GM18909 (cell line): ENCODE measurements around the gene CYB561.

Source experiments
- ATAC-seq: cut with Tn5 transposase; IDR thresholded peaks from one replicate; pipeline ENCODE4 v1.9.1; 2021; ENCODE audit warnings: mild to moderate bottlenecking; ENCODE audit not compliant: unreplicated experiment, poor library complexity

Gene CYB561

DNA sequence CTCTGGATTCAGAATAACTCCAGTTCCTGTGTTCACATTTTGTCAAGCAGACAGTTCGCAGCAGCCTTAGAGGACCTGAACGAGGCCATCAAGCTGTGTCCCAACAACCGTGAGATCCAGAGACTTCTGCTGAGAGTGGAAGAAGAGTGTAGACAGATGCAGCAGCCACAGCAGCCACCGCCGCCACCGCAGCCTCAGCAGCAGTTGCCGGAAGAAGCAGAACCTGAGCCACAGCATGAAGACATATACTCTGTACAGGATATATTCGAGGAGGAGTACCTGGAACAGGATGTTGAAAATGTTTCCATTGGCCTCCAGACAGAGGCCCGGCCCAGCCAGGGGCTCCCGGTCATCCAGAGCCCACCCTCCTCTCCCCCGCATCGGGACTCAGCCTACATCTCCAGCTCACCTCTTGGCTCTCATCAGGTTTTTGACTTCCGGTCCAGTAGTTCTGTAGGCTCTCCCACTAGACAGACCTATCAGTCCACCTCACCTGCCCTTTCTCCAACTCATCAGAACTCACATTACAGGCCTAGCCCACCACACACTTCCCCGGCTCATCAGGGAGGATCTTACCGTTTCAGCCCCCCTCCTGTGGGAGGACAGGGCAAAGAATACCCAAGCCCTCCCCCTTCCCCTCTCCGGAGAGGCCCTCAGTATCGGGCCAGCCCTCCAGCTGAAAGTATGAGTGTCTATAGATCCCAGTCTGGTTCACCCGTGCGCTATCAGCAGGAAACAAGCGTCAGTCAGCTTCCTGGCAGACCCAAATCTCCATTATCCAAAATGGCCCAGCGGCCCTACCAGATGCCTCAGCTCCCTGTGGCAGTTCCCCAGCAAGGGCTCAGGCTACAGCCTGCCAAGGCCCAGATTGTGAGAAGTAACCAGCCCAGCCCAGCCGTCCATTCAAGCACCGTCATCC, 25.9 kb downstream of the CYB561 start:
- ATAC-seq = no peak

DNA sequence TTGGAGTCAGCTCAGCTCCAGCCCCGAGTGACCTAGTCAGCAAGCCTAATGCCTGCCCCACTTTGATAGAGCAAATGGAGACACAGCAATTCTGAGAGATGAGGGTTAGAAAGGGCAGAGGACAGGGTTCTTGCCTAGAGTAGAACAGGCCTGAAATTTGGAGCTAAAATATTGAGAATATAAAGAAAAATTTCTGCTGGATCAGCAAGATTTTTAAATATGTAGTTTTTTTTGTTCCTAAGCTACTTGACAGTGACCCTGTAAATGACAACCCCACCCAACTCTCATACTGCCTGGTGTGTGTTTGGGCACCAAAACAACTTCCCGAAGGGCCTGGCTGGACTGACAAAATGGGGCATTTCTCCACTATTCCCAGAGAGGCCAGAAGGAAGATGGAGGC, 26.7 kb downstream of the CYB561 start:
- ATAC-seq = no peak

DNA sequence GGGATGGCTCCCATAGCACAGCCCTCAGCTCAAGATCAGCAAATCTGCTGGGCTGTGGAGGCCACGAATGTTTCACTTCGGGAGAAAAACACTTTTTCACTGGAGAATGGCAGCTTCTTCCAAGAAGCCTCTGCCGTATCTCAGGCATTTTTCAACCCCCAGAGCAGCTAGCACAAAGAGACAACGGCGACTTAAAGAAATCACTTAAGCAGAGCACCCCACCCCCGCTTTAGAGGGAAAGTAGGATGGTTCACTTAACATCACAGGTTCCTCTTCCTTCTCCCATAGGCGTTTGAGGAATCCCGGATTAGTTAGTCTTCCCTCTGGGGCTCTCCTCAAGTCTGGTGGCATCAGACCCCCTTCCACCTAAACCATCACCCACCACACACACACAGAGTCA, 27.6 kb downstream of the CYB561 start:
- no peak for ATAC-seq

DNA sequence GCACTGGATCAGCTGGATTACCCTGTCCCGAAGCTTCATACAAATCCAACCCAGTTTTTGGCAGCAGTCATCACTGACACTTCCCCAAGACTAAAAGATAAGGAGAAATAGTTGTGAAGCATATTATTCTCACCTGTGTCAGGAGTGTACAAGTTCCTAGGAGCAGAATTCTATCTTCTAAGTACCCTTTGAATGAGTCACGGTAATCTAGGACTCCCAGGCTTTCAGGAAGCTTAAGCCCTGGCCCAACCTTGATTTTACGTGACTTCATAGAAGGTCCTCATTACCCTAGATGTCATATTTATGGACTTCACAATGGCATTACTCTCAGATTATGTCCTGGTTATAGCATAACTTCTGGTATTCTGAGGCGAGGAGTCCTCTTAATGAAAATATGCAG, 31.9 kb downstream of the CYB561 start:
- no peak for ATAC-seq

DNA sequence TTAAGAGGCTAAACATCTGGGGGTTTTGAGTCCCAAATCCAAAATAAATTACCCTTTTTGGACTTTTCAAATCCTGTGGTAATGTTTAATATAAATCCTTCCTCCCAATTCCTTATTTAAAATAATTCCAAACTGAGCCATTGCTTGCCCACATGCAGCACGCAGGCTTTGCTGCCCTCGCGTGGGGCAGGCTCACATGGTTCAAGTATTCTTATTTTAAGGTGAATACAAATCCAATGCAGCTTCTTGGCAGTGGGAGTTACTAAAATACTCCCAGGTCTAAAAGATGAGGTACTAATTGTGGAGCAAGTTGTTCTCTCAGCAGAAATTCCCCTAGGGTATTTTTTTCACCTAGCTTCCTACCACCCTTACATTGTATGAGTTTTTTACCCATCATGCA, 33.0 kb downstream of the CYB561 start:
- no peak for ATAC-seq

DNA sequence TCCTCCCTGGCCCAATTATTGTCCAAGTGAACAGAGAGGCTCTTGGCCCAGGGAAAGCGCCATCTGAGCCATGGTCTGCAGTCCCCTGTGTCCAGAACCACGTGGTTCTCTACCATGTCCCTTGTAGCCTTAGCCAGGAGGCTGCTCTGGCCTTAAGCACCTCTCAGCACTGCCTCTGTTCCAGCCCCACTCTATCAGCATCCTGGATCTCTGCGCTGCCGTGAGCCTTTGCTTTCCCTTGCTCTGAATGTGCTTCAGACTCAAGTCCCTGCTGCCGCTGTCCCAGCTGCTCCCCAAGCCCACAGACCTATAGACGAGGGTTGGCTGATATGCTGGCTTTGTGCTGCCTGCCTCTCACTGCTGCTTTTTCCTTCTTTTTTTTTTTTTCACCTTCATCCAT, 33.9 kb downstream of the CYB561 start:
- ATAC-seq = no peak

DNA sequence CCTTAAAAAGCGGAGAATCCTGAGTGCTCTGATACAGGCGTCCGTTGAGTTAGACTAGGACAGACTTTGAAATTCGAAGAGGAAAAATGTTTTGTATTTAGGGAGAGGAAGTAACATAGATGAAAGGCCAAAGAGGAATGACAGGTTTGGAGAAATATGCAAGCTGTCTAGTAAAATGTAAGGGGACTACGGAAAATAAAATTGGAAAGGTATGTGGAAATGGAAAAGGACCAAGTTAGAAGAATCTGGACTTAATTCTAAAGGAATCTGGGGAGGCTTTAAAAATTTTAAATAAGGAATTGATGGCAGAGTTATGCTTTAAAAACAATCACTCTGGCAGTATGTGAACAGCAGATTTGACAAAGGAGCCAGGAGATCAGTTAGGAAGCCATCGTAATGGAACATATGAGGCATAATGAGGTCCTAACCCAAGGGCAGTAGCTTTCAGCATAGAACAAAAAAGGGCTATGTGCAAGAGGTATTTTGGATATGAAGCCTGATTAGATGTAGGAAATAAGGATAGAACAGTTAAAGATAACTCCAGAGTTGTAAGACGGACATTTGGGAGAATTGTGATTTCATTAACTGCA, 38.3 kb downstream of the CYB561 start:
- no peak for ATAC-seq

DNA sequence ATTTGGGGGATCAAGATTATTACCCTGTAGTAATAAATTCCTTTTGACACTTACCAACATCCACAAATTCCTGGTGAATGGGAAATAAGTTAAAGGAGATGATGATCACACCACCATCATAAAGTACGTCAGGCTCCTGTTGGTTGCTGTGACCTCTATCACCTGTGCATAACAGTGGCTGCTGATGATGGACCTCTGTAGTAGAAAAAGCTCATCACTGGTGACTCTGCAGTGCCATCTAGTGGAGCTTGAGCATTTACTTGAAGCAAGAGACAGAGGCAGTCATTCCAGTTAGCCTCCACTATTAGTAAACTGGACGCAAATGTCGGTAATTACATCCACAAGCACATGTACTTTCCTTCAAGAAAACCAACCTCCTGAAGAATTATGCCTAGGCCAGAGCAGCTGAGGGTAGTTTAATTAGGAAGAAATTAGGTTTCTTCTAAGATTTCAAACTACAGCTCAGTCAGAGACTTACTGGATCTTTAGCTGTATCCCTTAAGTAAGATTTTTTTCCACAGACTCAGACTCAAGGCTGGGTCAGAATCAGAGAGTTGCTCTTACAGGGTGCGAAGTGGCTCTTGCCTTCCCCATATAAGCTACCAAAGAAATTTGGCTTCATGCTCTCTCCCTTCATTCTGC, 39.3 kb downstream of the CYB561 start:
- ATAC-seq = peak; percentile 80

DNA sequence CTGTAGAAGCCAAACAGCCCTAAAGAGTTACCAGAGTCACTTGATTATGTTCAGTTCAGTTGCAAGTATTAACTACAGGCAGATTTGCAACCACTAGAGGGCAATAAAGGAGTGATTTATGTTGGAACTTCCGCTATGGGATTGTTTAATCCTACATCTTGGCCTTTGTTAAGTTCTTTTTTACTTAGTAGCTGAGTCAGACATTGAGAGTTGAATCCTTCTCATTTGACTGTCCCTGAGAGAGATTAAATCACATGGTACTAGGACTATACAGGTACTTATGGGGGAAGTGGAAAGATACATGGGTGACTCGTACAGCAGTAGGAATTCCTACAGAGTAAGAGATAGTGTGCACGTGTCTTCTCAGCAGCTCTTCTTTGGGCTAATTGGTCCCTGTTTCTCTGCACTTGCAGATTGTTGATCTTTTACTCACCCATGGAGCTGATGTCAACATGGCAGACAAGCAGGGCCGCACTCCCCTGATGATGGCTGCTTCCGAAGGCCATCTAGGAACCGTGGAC, 40.3 kb downstream of the CYB561 start:
- no peak for ATAC-seq

DNA sequence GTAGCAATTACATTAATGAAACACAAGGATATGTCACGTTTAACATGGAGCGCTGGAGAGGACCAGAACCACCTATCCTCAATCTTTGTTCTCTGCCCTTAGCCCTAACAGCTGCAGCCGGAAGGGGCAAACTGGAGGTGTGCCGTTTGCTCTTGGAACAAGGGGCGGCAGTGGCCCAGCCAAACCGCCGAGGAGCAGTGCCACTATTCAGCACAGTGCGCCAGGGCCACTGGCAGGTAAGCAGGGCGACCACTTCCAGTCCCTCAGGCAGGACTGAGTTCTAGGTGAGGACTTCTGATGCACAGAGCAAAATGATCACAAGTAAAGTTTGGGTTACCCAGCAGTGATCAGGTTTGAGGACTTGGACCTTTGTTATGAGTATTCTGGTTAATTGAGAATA, 41.1 kb downstream of the CYB561 start:
- ATAC-seq = no peak

DNA sequence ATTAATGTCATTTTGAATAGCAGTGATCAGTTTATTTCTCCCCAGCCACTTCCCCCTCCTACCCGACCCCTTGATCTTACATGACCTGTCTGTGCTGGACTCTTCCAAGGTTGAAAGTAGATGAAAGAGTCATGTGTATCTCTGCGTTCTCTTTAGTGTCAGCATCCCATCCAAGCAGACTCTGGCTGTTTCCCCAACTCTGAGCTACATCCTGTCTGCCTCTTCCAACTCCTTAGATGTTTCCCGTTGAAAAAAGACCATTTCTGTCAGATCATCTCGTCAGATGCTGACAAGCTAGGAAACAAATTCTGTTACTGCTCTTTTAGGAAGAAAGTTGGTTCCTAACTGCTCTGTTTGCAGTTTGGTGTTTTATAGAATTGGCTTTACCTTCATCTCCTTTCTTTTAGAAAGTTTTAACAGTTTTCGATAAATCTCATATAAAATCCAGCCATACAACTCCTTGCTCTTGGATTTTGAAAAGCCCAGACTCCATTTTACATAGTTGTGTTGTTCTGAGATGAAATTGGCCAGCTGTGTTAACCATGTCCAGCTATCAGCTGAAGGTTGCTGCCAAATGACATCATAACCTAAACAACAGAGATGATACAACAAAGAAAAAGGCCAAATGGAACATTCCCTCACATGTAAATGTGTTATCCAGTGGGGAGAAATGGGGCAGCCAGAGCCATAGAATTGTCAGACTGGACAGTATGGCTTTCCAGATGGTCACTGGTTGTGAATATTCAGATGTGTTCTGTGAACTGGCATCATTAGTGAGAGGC, 43.5 kb downstream of the CYB561 start:
- ATAC-seq = no peak

DNA sequence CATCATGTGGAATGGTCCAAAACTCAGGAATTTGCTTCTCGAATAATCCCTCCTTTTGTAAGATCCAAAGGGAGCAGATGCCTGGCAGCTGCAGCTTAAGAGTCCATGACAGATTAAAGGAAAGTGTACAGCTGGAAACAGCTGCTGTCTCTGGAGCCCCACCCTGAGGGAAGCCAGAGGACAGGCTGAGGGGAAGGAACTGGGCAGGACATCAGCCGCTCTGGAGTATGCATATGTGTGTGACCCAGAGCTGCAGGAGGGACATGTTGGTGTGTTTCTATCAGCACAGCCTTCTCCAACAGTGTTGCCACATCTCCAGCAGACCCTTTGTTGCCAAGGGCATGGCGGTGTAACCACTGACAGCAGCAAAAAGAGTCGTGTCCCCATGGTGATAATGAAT, 46.2 kb downstream of the CYB561 start:
- ATAC-seq = no peak

DNA sequence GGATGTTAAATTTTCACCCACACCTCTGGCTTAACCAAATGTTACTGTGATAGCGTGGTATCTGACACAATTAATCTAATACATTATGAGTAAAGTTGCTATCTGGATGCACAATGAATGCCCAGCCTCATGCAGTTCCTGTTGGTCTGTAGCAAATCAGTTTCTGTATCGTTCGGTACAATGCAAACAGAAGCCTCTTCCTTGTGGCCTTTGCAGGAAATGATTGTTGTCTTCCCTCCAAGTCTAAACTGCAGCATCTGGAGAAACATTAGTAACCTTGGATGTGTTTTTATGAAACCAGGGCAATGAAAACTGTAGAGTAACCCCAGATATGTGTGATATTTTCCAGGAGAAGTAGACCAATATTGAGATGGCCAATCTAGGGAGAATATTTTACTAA, 46.8 kb downstream of the CYB561 start:
- no peak for ATAC-seq

DNA sequence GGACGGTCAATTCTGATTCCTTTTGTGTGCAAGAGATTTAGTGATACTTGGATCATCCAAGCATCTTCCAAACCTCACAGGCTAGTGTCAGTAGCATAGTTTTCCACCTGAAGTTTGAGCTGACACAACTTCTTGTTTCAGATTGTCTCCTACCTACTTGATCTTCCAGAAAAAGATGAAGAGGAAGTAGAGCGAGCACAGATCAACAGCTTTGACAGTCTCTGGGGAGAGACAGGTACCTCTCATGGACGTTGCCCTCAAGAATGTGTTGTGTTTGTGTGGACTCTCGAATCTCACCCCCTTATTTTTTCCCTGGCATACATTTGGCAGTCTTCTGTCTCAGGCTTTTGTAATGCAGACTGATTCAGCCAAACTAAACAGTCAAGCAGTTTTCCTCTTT, 47.4 kb downstream of the CYB561 start:
- no peak for ATAC-seq

DNA sequence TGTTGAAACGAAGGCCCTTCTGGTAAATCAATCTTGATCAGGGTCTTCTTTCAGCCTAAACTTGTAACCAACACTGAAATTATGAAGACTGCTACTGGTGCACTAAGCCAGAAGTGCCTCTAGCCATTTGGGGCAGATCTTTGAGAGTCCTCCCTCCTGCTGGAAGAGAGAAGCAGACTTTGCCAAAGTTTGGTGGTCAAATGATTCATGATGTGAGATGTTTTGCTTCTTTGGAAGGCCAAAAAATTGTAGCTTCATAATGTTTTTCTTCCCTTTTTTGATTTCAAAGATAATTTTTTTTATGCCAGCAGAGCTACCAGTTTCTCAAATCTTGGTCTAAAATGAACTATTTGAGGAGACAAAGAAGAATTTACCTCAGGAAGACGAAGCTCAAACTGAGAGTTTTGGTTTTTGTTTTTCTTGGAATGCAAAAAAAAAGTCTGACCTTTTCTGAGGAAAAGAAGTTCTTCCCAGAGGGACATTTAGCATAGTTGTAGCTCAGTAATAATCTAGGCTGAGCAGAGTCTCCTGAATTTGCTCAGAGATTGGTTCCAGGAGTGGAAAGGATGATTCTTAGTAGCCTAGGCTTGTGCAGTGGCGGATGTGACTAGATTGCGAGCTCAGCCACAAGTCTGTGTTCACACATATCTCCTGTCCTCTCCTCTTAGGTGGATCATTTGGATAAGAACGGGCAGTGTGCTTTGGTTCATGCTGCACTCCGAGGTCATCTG, 50.9 kb downstream of the CYB561 start:
- no peak for ATAC-seq

DNA sequence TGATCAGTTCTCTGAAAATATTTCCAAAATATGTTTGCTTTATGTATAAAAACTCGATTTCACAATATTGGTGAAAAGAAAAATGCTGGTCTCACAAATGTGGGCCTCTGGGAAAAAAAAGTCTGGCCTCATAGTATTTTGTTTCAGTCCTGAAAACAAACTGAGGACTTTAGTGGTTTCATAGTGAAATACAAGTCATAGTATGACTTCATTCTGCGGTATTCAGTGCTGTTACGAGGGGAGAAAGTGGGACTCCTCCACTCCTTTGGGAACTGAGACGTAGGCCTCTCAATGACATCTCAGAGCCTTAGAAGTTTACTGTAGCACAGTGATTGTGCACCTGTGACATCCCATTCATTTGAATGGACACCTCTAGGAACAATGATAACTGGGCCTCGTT, 56.0 kb downstream of the CYB561 start:
- ATAC-seq = no peak

DNA sequence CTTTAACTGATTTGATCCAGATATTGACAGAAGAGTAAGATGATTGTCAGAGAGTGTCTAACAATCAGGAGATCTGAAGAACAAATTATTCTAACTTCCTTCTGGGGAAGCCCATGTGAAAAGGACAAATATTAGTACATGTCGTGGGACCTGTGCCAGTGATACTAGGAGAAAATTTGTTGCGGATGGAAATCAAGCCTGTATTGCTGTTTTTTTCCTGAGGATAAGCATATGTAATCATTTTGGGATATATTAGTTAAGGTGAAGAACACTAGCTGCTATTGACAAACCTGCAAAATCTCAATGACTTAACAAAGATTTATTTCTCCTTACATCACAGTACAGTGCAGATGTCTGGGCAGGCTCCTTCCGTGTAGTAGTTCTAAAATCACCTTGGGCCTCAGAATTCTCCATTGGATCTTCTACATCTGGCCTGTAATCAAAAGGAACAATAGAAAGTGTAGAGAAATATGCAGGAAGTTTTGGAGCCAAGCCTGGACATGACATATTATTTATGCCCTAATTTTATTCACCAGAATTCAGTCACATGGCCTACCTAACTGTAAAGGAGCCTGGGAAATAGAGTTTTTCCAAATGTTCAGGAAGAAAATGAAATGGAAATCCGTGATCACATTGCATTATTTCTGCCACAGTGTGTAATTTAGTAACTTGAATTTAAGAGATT, 58.3 kb downstream of the CYB561 start:
- no peak for ATAC-seq

DNA sequence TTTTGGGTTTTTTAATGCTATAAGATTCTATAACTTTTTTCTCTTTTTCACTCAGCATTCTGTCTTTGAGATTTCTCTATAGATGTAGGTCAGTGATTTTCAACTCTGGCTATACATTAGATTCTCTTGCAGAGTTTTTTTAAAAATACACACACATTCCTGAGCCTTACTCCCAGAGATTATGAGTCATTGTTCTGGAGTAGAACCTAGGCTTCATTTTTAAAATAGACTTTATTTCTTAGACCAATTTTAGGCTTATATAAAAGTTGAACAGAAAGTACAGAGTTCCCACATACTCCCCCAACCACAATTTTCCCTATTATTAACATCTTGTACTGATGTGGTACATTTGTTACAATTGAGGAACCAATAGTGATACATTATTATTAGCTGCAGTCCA, 63.3 kb downstream of the CYB561 start:
- ATAC-seq = no peak
